ENCODE results near the gene MMP14. TPM values are rescaled to one million over a fixed set of nuclear protein-coding genes. Genes with fewer than 3 reads are reported as not detected.
"Not testable (repeated sequence)": the region's sequence is repeated elsewhere in the genome, so short reads cannot be mapped to it uniquely, and the experiment has no call there.

MMP14 gene
- total and polyA plus RNA-seq, 2 experiments from 2014 or later: 21.4 to 160 TPM

DNA sequence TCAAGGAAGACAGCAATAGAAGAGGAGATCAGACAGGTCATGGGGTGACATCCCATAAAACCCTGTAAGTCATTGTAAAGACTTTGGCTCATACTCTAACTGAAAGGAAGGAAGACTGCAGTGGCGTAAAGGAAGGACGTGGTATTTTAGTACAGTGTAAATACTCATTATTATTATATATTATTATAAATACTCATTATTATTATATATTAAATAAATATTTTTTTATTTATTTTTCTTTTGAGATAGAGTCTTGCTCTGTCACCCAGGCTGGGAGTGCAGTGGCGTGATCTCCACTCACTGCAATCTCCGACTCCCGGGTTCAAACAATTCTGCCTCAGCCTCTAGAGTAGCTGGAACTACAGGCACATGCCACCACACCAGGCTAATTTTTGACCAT is 20.0 kb downstream of the MMP14 start:
- 99% methylated on average over 5 of the region's 5 CpGs for WGBS (ENCODE audit: low lambda C conversion rate, missing lambda C conversion rate)
- Histone ChIP-seq H3K4me1 (ENCODE audit: insufficient read depth) (peaks cover 10% of the 10 kb centered on the region), H3K36me3 (replicated peaks; ENCODE audit: insufficient read depth, low read depth) (no peaks in the 10 kb centered on the region), H3K79me2 (no peaks in the 10 kb centered on the region), H2AFZ (no peak overlapping the region), H3K27ac (no peak overlapping the region), H3K4me3 (no peak overlapping the region), H3K27me3 (no peaks in the 10 kb centered on the region), H3K9me3 (ENCODE audit: low read depth) (no peaks in the 10 kb centered on the region), H4K20me1 (ENCODE audit: insufficient read depth, poor library complexity, severe bottlenecking) (no peaks in the 10 kb centered on the region), H3K4me2 (no peak overlapping the region), H3K9me2 (replicated peaks; ENCODE audit: insufficient read depth) (no peaks in the 10 kb centered on the region)
- DNase-seq (ENCODE audit: low spot score): no peak
- TF ChIP-seq EZH2 (IDR thresholded peaks at IDR 0.05; ENCODE audit: borderline replicate concordance) (no peak), EZH2phosphoT487 (IDR thresholded peaks at IDR 0.05; ENCODE audit: low read depth, severe bottlenecking, unreplicated experiment) (no peak)
- TF ChIP-seq, protein P1, sequence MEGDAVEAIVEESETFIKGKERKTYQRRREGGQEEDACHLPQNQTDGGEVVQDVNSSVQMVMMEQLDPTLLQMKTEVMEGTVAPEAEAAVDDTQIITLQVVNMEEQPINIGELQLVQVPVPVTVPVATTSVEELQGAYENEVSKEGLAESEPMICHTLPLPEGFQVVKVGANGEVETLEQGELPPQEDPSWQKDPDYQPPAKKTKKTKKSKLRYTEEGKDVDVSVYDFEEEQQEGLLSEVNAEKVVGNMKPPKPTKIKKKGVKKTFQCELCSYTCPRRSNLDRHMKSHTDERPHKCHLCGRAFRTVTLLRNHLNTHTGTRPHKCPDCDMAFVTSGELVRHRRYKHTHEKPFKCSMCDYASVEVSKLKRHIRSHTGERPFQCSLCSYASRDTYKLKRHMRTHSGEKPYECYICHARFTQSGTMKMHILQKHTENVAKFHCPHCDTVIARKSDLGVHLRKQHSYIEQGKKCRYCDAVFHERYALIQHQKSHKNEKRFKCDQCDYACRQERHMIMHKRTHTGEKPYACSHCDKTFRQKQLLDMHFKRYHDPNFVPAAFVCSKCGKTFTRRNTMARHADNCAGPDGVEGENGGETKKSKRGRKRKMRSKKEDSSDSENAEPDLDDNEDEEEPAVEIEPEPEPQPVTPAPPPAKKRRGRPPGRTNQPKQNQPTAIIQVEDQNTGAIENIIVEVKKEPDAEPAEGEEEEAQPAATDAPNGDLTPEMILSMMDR (IDR thresholded peaks at IDR 0.05; ENCODE audit: poor library complexity): no peak

DNA sequence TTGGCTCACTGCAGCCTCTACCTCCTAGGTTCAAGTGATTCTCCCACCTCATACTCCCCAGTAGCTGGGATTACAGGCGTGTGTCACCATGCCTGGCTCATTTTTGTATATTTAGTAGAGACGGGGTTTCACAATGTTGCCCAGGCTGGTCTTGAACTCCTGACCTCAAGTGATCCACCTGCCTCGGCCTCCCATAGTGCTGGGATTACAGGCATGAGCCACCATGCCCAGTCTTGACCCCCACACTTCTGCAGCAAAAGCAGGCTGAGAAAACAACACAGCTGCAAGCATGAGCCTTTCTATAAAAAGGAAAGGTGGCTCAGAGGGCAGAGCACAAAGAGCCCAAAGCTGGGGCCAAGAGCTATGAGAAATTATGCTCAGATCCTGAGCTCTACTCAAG is 24.0 kb downstream of the MMP14 start:
- H3K4me2 ChIP-seq; H3K4me3 ChIP-seq; H4K20me1 ChIP-seq (ENCODE audit: insufficient read depth, poor library complexity, severe bottlenecking); H3K9me3 ChIP-seq (ENCODE audit: low read depth); H3K4me1 ChIP-seq (ENCODE audit: insufficient read depth); H3K27ac ChIP-seq; H3K36me3 ChIP-seq (replicated peaks; ENCODE audit: insufficient read depth, low read depth); H2AFZ ChIP-seq; H3K9me2 ChIP-seq (replicated peaks; ENCODE audit: insufficient read depth); H3K27me3 ChIP-seq; H3K79me2 ChIP-seq; DNase-seq (ENCODE audit: low spot score): not testable (repeated sequence)
- 87% methylated on average over 3 of the region's 3 CpGs for WGBS (ENCODE audit: low lambda C conversion rate, missing lambda C conversion rate)

GRCh38 chr14:22861651-22862050 is 25.3 kb downstream of the MMP14 start:
- Histone ChIP-seq H3K79me2 (no peaks in the 10 kb centered on the region), H3K4me1 (ENCODE audit: insufficient read depth) (no peaks in the 10 kb centered on the region), H3K9me3 (ENCODE audit: low read depth) (no peaks in the 10 kb centered on the region), H3K4me3 (no peak overlapping the region), H3K36me3 (replicated peaks; ENCODE audit: insufficient read depth, low read depth) (no peaks in the 10 kb centered on the region), H3K27me3 (no peaks in the 10 kb centered on the region), H3K4me2 (no peak overlapping the region), H3K27ac (no peak overlapping the region), H3K9me2 (replicated peaks; ENCODE audit: insufficient read depth) (no peaks in the 10 kb centered on the region), H4K20me1 (ENCODE audit: insufficient read depth, poor library complexity, severe bottlenecking) (no peaks in the 10 kb centered on the region), H2AFZ (no peak overlapping the region)
- TF ChIP-seq, protein P1 (IDR thresholded peaks at IDR 0.05; ENCODE audit: poor library complexity): no peak
- no peak for DNase-seq (ENCODE audit: low spot score)

DNA sequence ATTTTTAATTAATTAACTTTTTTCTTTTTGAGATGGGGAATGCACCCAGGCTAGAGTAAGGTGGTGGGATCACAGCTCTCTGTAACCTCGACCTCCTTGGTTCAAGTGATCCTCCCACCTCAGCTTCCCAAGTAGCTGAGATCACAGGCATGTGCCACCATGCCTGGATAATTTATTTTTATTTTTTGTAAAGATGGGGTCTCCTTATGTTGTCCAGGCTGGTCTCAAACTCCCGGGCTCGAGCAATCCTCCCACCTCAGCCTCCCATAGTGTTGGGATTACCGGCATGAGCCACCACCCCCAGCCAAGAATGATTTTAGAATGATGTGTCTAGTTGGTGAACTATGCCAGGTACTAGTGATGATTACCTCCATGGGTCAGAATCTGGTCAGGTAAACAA is 28.6 kb downstream of the MMP14 start:
- Histone ChIP-seq H3K9me3 (ENCODE audit: low read depth) (no peaks in the 10 kb centered on the region), H3K4me3 (no peak overlapping the region), H3K4me1 (ENCODE audit: insufficient read depth) (no peaks in the 10 kb centered on the region)

More for the DNA sequence above, 28.6 kb downstream of the MMP14 start:
- no peak for DNase-seq (ENCODE audit: low spot score)
- no peak overlapping the region for H2AFZ ChIP-seq
- no peak overlapping the region for H3K4me2 ChIP-seq
- no peak for TF ChIP-seq EZH2 (IDR thresholded peaks at IDR 0.05; ENCODE audit: borderline replicate concordance)
- H4K20me1 ChIP-seq (ENCODE audit: insufficient read depth, poor library complexity, severe bottlenecking): no peaks in the 10 kb centered on the region
- no peaks in the 10 kb centered on the region for H3K27me3 ChIP-seq
- H3K79me2 ChIP-seq: no peaks in the 10 kb centered on the region
- 81% methylated on average over 4 of the region's 4 CpGs for WGBS (ENCODE audit: low lambda C conversion rate, missing lambda C conversion rate)
- no peak overlapping the region for H3K27ac ChIP-seq
- H3K36me3 ChIP-seq (replicated peaks; ENCODE audit: insufficient read depth, low read depth): no peaks in the 10 kb centered on the region
- no peaks in the 10 kb centered on the region for H3K9me2 ChIP-seq (replicated peaks; ENCODE audit: insufficient read depth)

All from hepatocyte (in vitro differentiated cells).